H4 (cell line): ENCODE data around the gene PHF19. TPM values are rescaled to one million over a fixed set of nuclear protein-coding genes. Genes with fewer than 3 reads are reported as not detected.

ENCODE experiments used
- DNase-seq: peaks from one replicate; pipeline ENCODE4 v3.0.0-alpha.2; 2015; ENCODE audit warnings: low spot score
- total RNA-seq: library from RNA; depleted of rRNA; stranded (reverse); fragments of >200 nt; shearing (Covaris generic); gene quantifications from 2 replicates; pipeline ENCODE4 v1.2.3, GENCODE V29; 2014; rRNA removed

PHF19 gene
- 52.7 and 66.6 TPM in 2 replicates for total RNA-seq

GRCh38 chr9:120876842-120877240 is at the start of gene PHF19:
TSS of gene PHF19 (minus strand) at chr9:120877188. CDS start at chr9:120874741, 2,447 bp downstream.
- DNase-seq, result peak; percentile 31

GRCh38 chr9:120926397-120926928 is 49.5 kb upstream of the PHF19 start, which contains the start of gene TRAF1:
TSS of gene TRAF1 (minus strand) at chr9:120926796. CDS start at chr9:120926075, 721 bp downstream.
- no peak for DNase-seq

- DNase-seq, result peak; percentile 77
Measured at GRCh38 chr9:120925535-120926396, 48.8 kb upstream of the PHF19 start.

- no peak for DNase-seq
Measured at GRCh38 chr9:120924698-120925534, 47.9 kb upstream of the PHF19 start.

- no peak for DNase-seq
Measured at GRCh38 chr9:120923620-120924328, 46.8 kb upstream of the PHF19 start.

GRCh38 chr9:120922404-120923195 is 45.6 kb upstream of the PHF19 start:
- DNase-seq, result no peak

- DNase-seq, result no peak
Measured at GRCh38 chr9:120921661-120922181, 44.7 kb upstream of the PHF19 start.

GRCh38 chr9:120920806-120921178 is 43.8 kb upstream of the PHF19 start:
- no peak for DNase-seq

GRCh38 chr9:120919843-120920805 is 43.1 kb upstream of the PHF19 start:
- no peak for DNase-seq

GRCh38 chr9:120918931-120919842 is 42.2 kb upstream of the PHF19 start:
- DNase-seq, result no peak

- no peak for DNase-seq
Measured at GRCh38 chr9:120917929-120918762, 41.2 kb upstream of the PHF19 start.

GRCh38 chr9:120916991-120917880 is 40.2 kb upstream of the PHF19 start:
- DNase-seq, result no peak

- peak; percentile 41 for DNase-seq
Measured at GRCh38 chr9:120916588-120916987, 39.6 kb upstream of the PHF19 start.

GRCh38 chr9:120915854-120916470 is 39.0 kb upstream of the PHF19 start:
- DNase-seq, result no peak

- DNase-seq, result no peak
Measured at GRCh38 chr9:120914953-120915352, 38.0 kb upstream of the PHF19 start.

- DNase-seq, result no peak
Measured at GRCh38 chr9:120914396-120914795, 37.4 kb upstream of the PHF19 start.
